HepG2 (cell line): ENCODE results near the gene DAPK1.

Experiments used
- CEBPB ChIP-seq: IDR thresholded peaks from 2 replicates; pipeline ENCODE4 v1.6.1; 2011; ENCODE audit warnings: low read depth, low read length, improper control_type of control experiment, borderline replicate concordance
- CREB1 ChIP-seq, 2 experiments: fragments of 450-650 bp in 1 of 2; IDR thresholded peaks; 2 replicates each; pipeline ENCODE4 v1.6.1; 2016 to 2017; ENCODE audit warnings: control low read depth in 1 of 2, mild to moderate bottlenecking in 1 of 2, missing compliant biosample characterization in 1 of 2, missing genetic modification characterization in 1 of 2
- DPF2 ChIP-seq: sonication (generic); formaldehyde crosslinking; IDR thresholded peaks from 2 replicates; pipeline ENCODE4 v1.4.0; 2020; ENCODE audit warnings: mild to moderate bottlenecking, low read depth, missing genetic modification reagents, borderline replicate concordance
- HCFC1 ChIP-seq: fragments of 150-350 bp; IDR thresholded peaks from 2 replicates; pipeline ENCODE4 v1.6.1; 2014; ENCODE audit warnings: low read depth, low read length
- MEIS1 ChIP-seq: sonication (generic); formaldehyde crosslinking; IDR thresholded peaks from 2 replicates; pipeline ENCODE4 v1.9.0; 2021; ENCODE audit warnings: mild to moderate bottlenecking, missing genetic modification reagents, moderate library complexity, borderline replicate concordance
- SETDB1 ChIP-seq: sonication (generic); formaldehyde crosslinking; IDR thresholded peaks from 2 replicates; pipeline ENCODE4 v1.5.1; 2020; ENCODE audit warnings: missing genetic modification reagents, mild to moderate bottlenecking, borderline replicate concordance
- ZKSCAN1 ChIP-seq: fragments of 150-350 bp; IDR thresholded peaks from 2 replicates; pipeline ENCODE4 v1.6.1; 2014; ENCODE audit warnings: low read length
- ZNF10 ChIP-seq: sonication (generic); formaldehyde crosslinking; IDR thresholded peaks from 2 replicates; pipeline ENCODE4 v1.4.0; 2020; ENCODE audit warnings: mild to moderate bottlenecking, low read depth, missing genetic modification reagents, borderline replicate concordance
- TF ChIP-seq, protein P1 (sequence below), 2 experiments: IDR thresholded peaks; 2 replicates each; pipeline ENCODE4 v1.6.1; 2011 to 2012; ENCODE audit warnings: low read length in 2 of 2, borderline replicate concordance in 1 of 2, low read depth in 1 of 2, mild to moderate bottlenecking in 1 of 2, moderate library complexity in 1 of 2
- TF ChIP-seq, protein P2 (sequence below): sonication (generic); formaldehyde crosslinking; IDR thresholded peaks from 2 replicates; pipeline ENCODE4 v1.4.0; 2020; ENCODE audit warnings: mild to moderate bottlenecking, missing genetic modification reagents

DNA sequence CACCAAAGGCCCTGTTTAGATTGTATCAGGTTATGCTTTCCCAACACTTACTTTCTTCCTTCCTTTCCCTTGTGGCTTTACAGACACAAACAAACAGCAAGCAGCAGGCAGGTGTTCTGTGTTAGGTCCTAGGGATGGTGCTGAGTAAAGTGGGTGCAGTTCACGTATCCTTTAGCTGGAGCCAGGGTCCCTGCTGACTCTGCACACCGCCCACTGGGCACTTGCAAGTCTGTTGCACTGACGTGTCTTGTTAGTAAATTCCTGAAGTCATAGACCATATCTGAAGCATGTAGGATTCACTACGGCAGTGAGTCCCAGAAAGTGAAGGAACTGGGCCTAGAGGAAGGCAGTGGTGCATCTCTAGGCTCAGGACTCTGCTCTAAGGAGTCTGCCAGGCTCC is 96.5 kb downstream of the DAPK1 start:
- no peak for TF ChIP-seq ZNF10 (CRISPR knock-in tag)
- TF ChIP-seq SETDB1 (CRISPR knock-in tag), result no peak
- TF ChIP-seq DPF2 (CRISPR knock-in tag), result no peak
- TF ChIP-seq, protein P1, sequence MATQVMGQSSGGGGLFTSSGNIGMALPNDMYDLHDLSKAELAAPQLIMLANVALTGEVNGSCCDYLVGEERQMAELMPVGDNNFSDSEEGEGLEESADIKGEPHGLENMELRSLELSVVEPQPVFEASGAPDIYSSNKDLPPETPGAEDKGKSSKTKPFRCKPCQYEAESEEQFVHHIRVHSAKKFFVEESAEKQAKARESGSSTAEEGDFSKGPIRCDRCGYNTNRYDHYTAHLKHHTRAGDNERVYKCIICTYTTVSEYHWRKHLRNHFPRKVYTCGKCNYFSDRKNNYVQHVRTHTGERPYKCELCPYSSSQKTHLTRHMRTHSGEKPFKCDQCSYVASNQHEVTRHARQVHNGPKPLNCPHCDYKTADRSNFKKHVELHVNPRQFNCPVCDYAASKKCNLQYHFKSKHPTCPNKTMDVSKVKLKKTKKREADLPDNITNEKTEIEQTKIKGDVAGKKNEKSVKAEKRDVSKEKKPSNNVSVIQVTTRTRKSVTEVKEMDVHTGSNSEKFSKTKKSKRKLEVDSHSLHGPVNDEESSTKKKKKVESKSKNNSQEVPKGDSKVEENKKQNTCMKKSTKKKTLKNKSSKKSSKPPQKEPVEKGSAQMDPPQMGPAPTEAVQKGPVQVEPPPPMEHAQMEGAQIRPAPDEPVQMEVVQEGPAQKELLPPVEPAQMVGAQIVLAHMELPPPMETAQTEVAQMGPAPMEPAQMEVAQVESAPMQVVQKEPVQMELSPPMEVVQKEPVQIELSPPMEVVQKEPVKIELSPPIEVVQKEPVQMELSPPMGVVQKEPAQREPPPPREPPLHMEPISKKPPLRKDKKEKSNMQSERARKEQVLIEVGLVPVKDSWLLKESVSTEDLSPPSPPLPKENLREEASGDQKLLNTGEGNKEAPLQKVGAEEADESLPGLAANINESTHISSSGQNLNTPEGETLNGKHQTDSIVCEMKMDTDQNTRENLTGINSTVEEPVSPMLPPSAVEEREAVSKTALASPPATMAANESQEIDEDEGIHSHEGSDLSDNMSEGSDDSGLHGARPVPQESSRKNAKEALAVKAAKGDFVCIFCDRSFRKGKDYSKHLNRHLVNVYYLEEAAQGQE (IDR thresholded peaks at IDR 0.05; ENCODE audit: borderline replicate concordance in 1 of 2, low read depth in 1 of 2, low read length in 2 of 2), result no peak
- TF ChIP-seq ZKSCAN1, result no peak
- TF ChIP-seq HCFC1, result no peak
- no peak for TF ChIP-seq CREB1 (IDR thresholded peaks at IDR 0.05)
- TF ChIP-seq CREB1 (CRISPR knock-in tag; IDR thresholded peaks at IDR 0.05), result no peak
- TF ChIP-seq, protein P2, sequence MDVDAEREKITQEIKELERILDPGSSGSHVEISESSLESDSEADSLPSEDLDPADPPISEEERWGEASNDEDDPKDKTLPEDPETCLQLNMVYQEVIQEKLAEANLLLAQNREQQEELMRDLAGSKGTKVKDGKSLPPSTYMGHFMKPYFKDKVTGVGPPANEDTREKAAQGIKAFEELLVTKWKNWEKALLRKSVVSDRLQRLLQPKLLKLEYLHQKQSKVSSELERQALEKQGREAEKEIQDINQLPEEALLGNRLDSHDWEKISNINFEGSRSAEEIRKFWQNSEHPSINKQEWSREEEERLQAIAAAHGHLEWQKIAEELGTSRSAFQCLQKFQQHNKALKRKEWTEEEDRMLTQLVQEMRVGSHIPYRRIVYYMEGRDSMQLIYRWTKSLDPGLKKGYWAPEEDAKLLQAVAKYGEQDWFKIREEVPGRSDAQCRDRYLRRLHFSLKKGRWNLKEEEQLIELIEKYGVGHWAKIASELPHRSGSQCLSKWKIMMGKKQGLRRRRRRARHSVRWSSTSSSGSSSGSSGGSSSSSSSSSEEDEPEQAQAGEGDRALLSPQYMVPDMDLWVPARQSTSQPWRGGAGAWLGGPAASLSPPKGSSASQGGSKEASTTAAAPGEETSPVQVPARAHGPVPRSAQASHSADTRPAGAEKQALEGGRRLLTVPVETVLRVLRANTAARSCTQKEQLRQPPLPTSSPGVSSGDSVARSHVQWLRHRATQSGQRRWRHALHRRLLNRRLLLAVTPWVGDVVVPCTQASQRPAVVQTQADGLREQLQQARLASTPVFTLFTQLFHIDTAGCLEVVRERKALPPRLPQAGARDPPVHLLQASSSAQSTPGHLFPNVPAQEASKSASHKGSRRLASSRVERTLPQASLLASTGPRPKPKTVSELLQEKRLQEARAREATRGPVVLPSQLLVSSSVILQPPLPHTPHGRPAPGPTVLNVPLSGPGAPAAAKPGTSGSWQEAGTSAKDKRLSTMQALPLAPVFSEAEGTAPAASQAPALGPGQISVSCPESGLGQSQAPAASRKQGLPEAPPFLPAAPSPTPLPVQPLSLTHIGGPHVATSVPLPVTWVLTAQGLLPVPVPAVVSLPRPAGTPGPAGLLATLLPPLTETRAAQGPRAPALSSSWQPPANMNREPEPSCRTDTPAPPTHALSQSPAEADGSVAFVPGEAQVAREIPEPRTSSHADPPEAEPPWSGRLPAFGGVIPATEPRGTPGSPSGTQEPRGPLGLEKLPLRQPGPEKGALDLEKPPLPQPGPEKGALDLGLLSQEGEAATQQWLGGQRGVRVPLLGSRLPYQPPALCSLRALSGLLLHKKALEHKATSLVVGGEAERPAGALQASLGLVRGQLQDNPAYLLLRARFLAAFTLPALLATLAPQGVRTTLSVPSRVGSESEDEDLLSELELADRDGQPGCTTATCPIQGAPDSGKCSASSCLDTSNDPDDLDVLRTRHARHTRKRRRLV, result no peak
- no peak for TF ChIP-seq MEIS1 (CRISPR knock-in tag)
- no peak for TF ChIP-seq CEBPB
